SKM-1 (cell line): ENCODE measurements around the gene MRGPRG.

Source experiments
- DNase-seq: peaks from one replicate; lab custom pipeline; 2025; ENCODE audit not compliant: unreplicated experiment; lab: John Stamatoyannopoulos, UW

MRGPRG gene

GRCh38 chr11:3195251-3196160 is 23.1 kb downstream of the MRGPRG start:
- peak; percentile 20 for DNase-seq

GRCh38 chr11:3194016-3194816 is 24.4 kb downstream of the MRGPRG start:
- DNase-seq, result no peak

GRCh38 chr11:3193373-3194015 is 25.1 kb downstream of the MRGPRG start:
- DNase-seq, result no peak

- no peak for DNase-seq
Observed at GRCh38 chr11:3192511-3193372, 25.9 kb downstream of the MRGPRG start.

GRCh38 chr11:3191586-3192324 is 26.9 kb downstream of the MRGPRG start:
- DNase-seq, result no peak

GRCh38 chr11:3190600-3190999 is 28.0 kb downstream of the MRGPRG start:
- no peak for DNase-seq

- no peak for DNase-seq
Observed at GRCh38 chr11:3189886-3190583, 28.6 kb downstream of the MRGPRG start.

- no peak for DNase-seq
Observed at GRCh38 chr11:3189196-3189843, 29.3 kb downstream of the MRGPRG start.

- DNase-seq, result no peak
Observed at GRCh38 chr11:3188496-3189195, 30.0 kb downstream of the MRGPRG start.

- DNase-seq, result no peak
Observed at GRCh38 chr11:3186166-3186953, 32.3 kb downstream of the MRGPRG start.

- no peak for DNase-seq
Observed at GRCh38 chr11:3184732-3185347, 33.8 kb downstream of the MRGPRG start.

GRCh38 chr11:3183523-3183922 is 35.1 kb downstream of the MRGPRG start:
- DNase-seq, result no peak

GRCh38 chr11:3182462-3182852 is 36.2 kb downstream of the MRGPRG start:
- no peak for DNase-seq

GRCh38 chr11:3181725-3182461 is 36.7 kb downstream of the MRGPRG start:
- DNase-seq, result no peak

- DNase-seq, result no peak
Observed at GRCh38 chr11:3180869-3181268, 37.7 kb downstream of the MRGPRG start.

GRCh38 chr11:3178349-3178748 is 40.3 kb downstream of the MRGPRG start:
- no peak for DNase-seq
